Measurements from ENCODE around the gene LPIN3.
"Not testable (repeated sequence)": the region's sequence is repeated elsewhere in the genome, so short reads cannot be mapped to it uniquely, and the experiment has no call there.

Gene LPIN3

GRCh38 chr20:41309817-41310216 lies 30.8 kb upstream of the LPIN3 start:
- H3K36me3 ChIP-seq (ENCODE audit: insufficient read depth, low read depth, low read length), result no peaks in the 10 kb centered on the region
- H3K9ac ChIP-seq (ENCODE audit: low read depth, low read length), result no peak overlapping the region
- H3K27ac ChIP-seq (ENCODE audit: low read length), result no peak overlapping the region
- H3K27me3 ChIP-seq (ENCODE audit: insufficient read depth, low read length), result no peaks in the 10 kb centered on the region
- peaks cover 20% of the 10 kb centered on the region for H3K4me1 ChIP-seq (ENCODE audit: insufficient read depth, low read length)
- no peak overlapping the region for H3K4me3 ChIP-seq (ENCODE audit: low read length)
- H3K9me3 ChIP-seq (ENCODE audit: insufficient read depth, low read depth, low read length), result no peaks in the 10 kb centered on the region

GRCh38 chr20:41312009-41312408 lies 28.6 kb upstream of the LPIN3 start:
- H3K4me1 ChIP-seq (ENCODE audit: insufficient read depth, low read length), result peaks cover 20% of the 10 kb centered on the region
- H3K9me3 ChIP-seq (ENCODE audit: insufficient read depth, low read depth, low read length); H3K27me3 ChIP-seq (ENCODE audit: insufficient read depth, low read length); H3K36me3 ChIP-seq (ENCODE audit: insufficient read depth, low read depth, low read length); H3K27ac ChIP-seq (ENCODE audit: low read length); H3K9ac ChIP-seq (ENCODE audit: low read depth, low read length); H3K4me3 ChIP-seq (ENCODE audit: low read length): not testable (repeated sequence)

- Histone ChIP-seq H3K36me3 (ENCODE audit: insufficient read depth, low read depth, low read length) (no peaks in the 10 kb centered on the region), H3K9me3 (ENCODE audit: insufficient read depth, low read depth, low read length) (no peaks in the 10 kb centered on the region), H3K9ac (ENCODE audit: low read depth, low read length) (no peak overlapping the region), H3K27me3 (ENCODE audit: insufficient read depth, low read length) (peaks cover 22% of the 10 kb centered on the region), H3K4me3 (ENCODE audit: low read length) (no peak overlapping the region), H3K4me1 (ENCODE audit: insufficient read depth, low read length) (peaks cover 3% of the 10 kb centered on the region; the same call in 1 of the 2 replicates), H3K27ac (ENCODE audit: low read length) (no peak overlapping the region)
Measured at GRCh38 chr20:41314386-41314785, 26.2 kb upstream of the LPIN3 start.

- peaks cover 3% of the 10 kb centered on the region; the same call in 1 of the 2 replicates for H3K4me1 ChIP-seq (ENCODE audit: insufficient read depth, low read length)
- no peak overlapping the region for H3K9ac ChIP-seq (ENCODE audit: low read depth, low read length)
- no peaks in the 10 kb centered on the region for H3K36me3 ChIP-seq (ENCODE audit: insufficient read depth, low read depth, low read length)
- H3K27me3 ChIP-seq (ENCODE audit: insufficient read depth, low read length), result peaks cover 25% of the 10 kb centered on the region
- H3K4me3 ChIP-seq (ENCODE audit: low read length), result no peak overlapping the region
- no peaks in the 10 kb centered on the region for H3K9me3 ChIP-seq (ENCODE audit: insufficient read depth, low read depth, low read length)
- H3K27ac ChIP-seq (ENCODE audit: low read length), result no peak overlapping the region
Measured at GRCh38 chr20:41316051-41316450, 24.6 kb upstream of the LPIN3 start.

- Histone ChIP-seq H3K36me3 (ENCODE audit: insufficient read depth, low read depth, low read length) (no peaks in the 10 kb centered on the region), H3K4me3 (ENCODE audit: low read length) (peak overlapping the region; percentile 72), H3K9ac (ENCODE audit: low read depth, low read length) (peak overlapping the region; percentile 25; the same call in 1 of the 2 replicates), H3K9me3 (ENCODE audit: insufficient read depth, low read depth, low read length) (no peaks in the 10 kb centered on the region), H3K27me3 (ENCODE audit: insufficient read depth, low read length) (peaks cover 25% of the 10 kb centered on the region), H3K27ac (ENCODE audit: low read length) (no peak overlapping the region), H3K4me1 (ENCODE audit: insufficient read depth, low read length) (peaks cover 3% of the 10 kb centered on the region; the same call in 1 of the 2 replicates)
Measured at GRCh38 chr20:41316602-41317545, 23.7 kb upstream of the LPIN3 start.

GRCh38 chr20:41317546-41318270 lies 22.9 kb upstream of the LPIN3 start, which contains the start of gene ZHX3:
ZHX3 (minus strand) TSS chr20:41317731; CDS start chr20:41204916, 112,815 bp downstream.
- Histone ChIP-seq H3K4me3 (ENCODE audit: low read length) (peak within 1 kb of the TSS; percentile 78), H3K4me1 (ENCODE audit: insufficient read depth, low read length) (peaks cover 3% of the 10 kb centered on the region; the same call in 1 of the 2 replicates), H3K27ac (ENCODE audit: low read length) (no peak within 1 kb of the TSS), H3K27me3 (ENCODE audit: insufficient read depth, low read length) (peaks cover 25% of the 10 kb centered on the region), H3K9ac (ENCODE audit: low read depth, low read length) (peak within 1 kb of the TSS; percentile 79; the same call in 1 of the 2 replicates), H3K9me3 (ENCODE audit: insufficient read depth, low read depth, low read length) (no peaks in the 10 kb centered on the region), H3K36me3 (ENCODE audit: insufficient read depth, low read depth, low read length) (no peaks in the 10 kb centered on the region)

GRCh38 chr20:41318271-41318649 lies 22.4 kb upstream of the LPIN3 start:
- Histone ChIP-seq H3K27ac (ENCODE audit: low read length) (no peak overlapping the region), H3K4me3 (ENCODE audit: low read length) (peak overlapping the region; percentile 78; the same call in 1 of the 2 replicates), H3K9me3 (ENCODE audit: insufficient read depth, low read depth, low read length) (no peaks in the 10 kb centered on the region), H3K9ac (ENCODE audit: low read depth, low read length) (peak overlapping the region; percentile 79; the same call in 1 of the 2 replicates), H3K27me3 (ENCODE audit: insufficient read depth, low read length) (peaks cover 25% of the 10 kb centered on the region), H3K4me1 (ENCODE audit: insufficient read depth, low read length) (peaks cover 3% of the 10 kb centered on the region; the same call in 1 of the 2 replicates), H3K36me3 (ENCODE audit: insufficient read depth, low read depth, low read length) (no peaks in the 10 kb centered on the region)

GRCh38 chr20:41320441-41320840 lies 20.2 kb upstream of the LPIN3 start:
- H3K9ac ChIP-seq (ENCODE audit: low read depth, low read length), result no peak overlapping the region
- H3K9me3 ChIP-seq (ENCODE audit: insufficient read depth, low read depth, low read length), result no peaks in the 10 kb centered on the region
- H3K27ac ChIP-seq (ENCODE audit: low read length), result no peak overlapping the region
- H3K4me3 ChIP-seq (ENCODE audit: low read length), result no peak overlapping the region
- H3K27me3 ChIP-seq (ENCODE audit: insufficient read depth, low read length), result peaks cover 25% of the 10 kb centered on the region
- H3K4me1 ChIP-seq (ENCODE audit: insufficient read depth, low read length), result peaks cover 3% of the 10 kb centered on the region; the same call in 1 of the 2 replicates
- no peaks in the 10 kb centered on the region for H3K36me3 ChIP-seq (ENCODE audit: insufficient read depth, low read depth, low read length)

- Histone ChIP-seq H3K9ac (ENCODE audit: low read depth, low read length) (no peak overlapping the region), H3K27me3 (ENCODE audit: insufficient read depth, low read length) (peaks cover 25% of the 10 kb centered on the region), H3K4me3 (ENCODE audit: low read length) (no peak overlapping the region), H3K36me3 (ENCODE audit: insufficient read depth, low read depth, low read length) (no peaks in the 10 kb centered on the region), H3K27ac (ENCODE audit: low read length) (no peak overlapping the region), H3K9me3 (ENCODE audit: insufficient read depth, low read depth, low read length) (no peaks in the 10 kb centered on the region), H3K4me1 (ENCODE audit: insufficient read depth, low read length) (peaks cover 3% of the 10 kb centered on the region; the same call in 1 of the 2 replicates)
Measured at GRCh38 chr20:41320976-41321375, 19.6 kb upstream of the LPIN3 start.

- no peak overlapping the region for H3K4me3 ChIP-seq (ENCODE audit: low read length)
- H3K27me3 ChIP-seq (ENCODE audit: insufficient read depth, low read length), result peaks cover 5% of the 10 kb centered on the region; the same call in 1 of the 2 replicates
- no peaks in the 10 kb centered on the region for H3K36me3 ChIP-seq (ENCODE audit: insufficient read depth, low read depth, low read length)
- H3K27ac ChIP-seq (ENCODE audit: low read length), result no peak overlapping the region
- no peaks in the 10 kb centered on the region; the same call in 1 of the 2 replicates for H3K4me1 ChIP-seq (ENCODE audit: insufficient read depth, low read length)
- no peaks in the 10 kb centered on the region for H3K9me3 ChIP-seq (ENCODE audit: insufficient read depth, low read depth, low read length)
- H3K9ac ChIP-seq (ENCODE audit: low read depth, low read length), result no peak overlapping the region
Measured at GRCh38 chr20:41327178-41327577, 13.4 kb upstream of the LPIN3 start.

- no peak overlapping the region for H3K27ac ChIP-seq (ENCODE audit: low read length)
- H3K4me3 ChIP-seq (ENCODE audit: low read length), result no peak overlapping the region
- no peaks in the 10 kb centered on the region; the same call in 1 of the 2 replicates for H3K4me1 ChIP-seq (ENCODE audit: insufficient read depth, low read length)
- H3K9ac ChIP-seq (ENCODE audit: low read depth, low read length), result no peak overlapping the region
- no peaks in the 10 kb centered on the region for H3K36me3 ChIP-seq (ENCODE audit: insufficient read depth, low read depth, low read length)
- H3K27me3 ChIP-seq (ENCODE audit: insufficient read depth, low read length), result peaks cover 5% of the 10 kb centered on the region; the same call in 1 of the 2 replicates
- no peaks in the 10 kb centered on the region for H3K9me3 ChIP-seq (ENCODE audit: insufficient read depth, low read depth, low read length)
Measured at GRCh38 chr20:41329435-41330342, 10.9 kb upstream of the LPIN3 start.

Measured in iPS-20b (cell line).